Right hindlimb (tissue), 1 donor: Measurements from ENCODE around the gene ATP6V0E1.
"Not testable (repeated sequence)": the region's sequence is repeated elsewhere in the genome, so short reads cannot be mapped to it uniquely, and the experiment has no call there.

Experiments used
- DNase-seq: peaks from one replicate; pipeline ENCODE4 v3.0.0-alpha.2; 2018

Gene ATP6V0E1

GRCh38 chr5:173041881-173042762, 58.6 kb downstream of the ATP6V0E1 start:
- no peak for DNase-seq

DNA sequence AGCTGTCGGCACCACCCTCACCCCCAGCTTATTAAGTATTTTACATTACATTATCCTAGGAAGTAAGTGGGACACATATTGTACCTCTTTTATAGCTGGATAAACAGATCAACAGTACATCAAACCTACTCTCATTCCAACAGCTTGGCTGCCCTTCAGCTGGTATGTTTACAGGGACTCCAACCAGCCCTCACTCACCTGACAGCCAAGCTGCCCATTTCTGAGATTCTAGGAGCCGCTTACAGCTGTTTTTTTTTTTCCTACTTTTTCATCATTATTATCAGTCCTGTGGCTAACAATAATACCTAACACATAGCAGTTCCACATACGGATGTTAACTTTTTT, 59.2 kb downstream of the ATP6V0E1 start:
- no peak for DNase-seq

- no peak for DNase-seq
Observed at GRCh38 chr5:173045474-173045873, 61.9 kb downstream of the ATP6V0E1 start.

GRCh38 chr5:173047096-173047837, 63.7 kb downstream of the ATP6V0E1 start:
- not testable (repeated sequence) for DNase-seq

- DNase-seq: no peak
Observed at GRCh38 chr5:173047838-173048105, 64.2 kb downstream of the ATP6V0E1 start.

- DNase-seq: no peak
Observed at GRCh38 chr5:173050791-173051190, 67.2 kb downstream of the ATP6V0E1 start.

- DNase-seq: no peak
Observed at GRCh38 chr5:173051746-173052145, 68.2 kb downstream of the ATP6V0E1 start.

DNA sequence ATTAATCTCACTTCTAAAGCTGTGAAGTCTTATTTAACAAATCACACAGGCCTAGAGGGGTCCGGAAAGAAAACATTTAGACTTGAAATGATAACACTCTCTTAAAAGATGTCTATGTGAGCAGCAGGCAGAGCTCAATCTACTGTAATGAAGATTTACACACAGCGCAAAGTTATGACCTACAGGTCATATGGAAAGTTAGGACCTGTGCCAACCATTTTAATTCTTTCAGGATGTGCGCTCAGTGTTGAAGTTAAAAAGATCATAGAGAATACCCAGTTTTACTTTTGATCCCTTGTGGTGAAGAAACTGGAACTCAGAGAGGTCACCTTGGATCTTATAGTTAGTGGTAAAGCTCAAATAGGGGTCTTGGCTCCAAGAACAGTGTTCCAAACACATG, 69.5 kb downstream of the ATP6V0E1 start:
- no peak for DNase-seq

GRCh38 chr5:173055042-173055721, 71.6 kb downstream of the ATP6V0E1 start:
- DNase-seq: no peak

DNA sequence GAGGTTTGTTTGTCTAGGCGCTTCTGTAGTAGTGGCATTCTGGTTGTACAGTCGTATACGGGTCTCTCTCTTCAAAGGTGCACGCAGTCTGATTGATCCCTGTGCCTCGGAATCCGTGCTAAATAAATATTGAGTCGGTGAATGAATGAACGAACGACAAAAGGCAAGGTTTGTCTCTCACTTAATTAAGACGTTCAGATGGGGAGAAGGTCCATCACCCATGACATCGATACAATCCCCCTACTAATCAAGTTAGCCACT, 72.1 kb downstream of the ATP6V0E1 start:
- DNase-seq: no peak

DNA sequence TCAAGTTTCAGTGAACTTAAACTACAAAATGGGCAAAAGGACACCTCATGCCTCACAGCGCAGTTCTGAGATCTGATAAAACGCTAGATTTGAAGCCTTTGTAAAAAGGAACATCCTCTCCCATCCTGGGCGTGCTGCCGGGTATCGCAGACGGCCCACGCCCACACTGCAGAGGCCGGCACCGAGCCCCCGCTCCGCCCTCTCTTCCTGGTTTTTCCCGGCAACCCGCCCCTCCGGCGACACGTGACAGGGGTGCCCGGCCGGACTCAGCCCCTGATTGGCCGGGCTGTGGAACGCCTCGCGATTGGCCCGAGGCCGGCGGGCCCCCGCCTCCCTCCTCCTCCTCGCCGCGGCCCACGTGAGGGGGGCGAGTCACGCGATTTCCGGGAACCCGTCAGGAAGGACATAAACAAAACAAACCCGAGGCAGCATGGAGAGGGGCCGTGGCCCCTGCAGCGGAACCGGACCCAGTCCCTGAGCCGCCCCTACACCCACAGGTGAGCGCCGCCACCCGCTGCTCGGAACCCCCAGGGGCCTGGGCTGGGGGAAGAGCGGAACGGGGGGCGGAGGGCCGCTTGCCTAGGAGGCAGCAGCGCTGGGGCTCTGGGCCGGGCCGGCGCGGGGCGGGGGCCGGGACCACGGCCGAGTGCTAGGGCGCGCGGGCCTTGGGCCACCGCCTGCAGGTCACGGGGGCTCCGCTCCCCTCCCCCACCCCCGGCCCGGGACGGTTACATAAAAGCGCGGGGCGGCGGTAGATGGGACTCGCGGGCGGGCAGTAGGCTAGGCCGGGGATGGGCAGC, 72.6 kb downstream of the ATP6V0E1 start, which contains the start of gene CREBRF:
Gene CREBRF, plus strand, starts transcription at position 370 of the 800 bp plus-strand sequence. CDS start 24,424 bp downstream, outside the sequence.
- DNase-seq: peak; percentile 99

DNA sequence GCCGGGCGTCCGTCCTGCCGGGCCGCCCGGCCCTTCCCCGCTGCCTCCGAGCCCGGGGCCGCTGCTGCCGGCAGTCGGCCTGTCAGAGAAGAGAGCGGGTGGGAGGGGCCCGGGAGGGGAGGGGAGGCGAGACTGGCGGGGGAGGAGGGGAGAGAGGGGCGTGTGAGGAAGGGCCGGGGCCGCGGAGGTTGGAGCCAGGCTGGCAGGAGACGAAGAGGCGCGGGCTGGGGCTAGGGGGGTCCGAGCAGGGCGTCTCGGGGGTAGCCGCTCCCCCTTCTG, 73.2 kb downstream of the ATP6V0E1 start:
- DNase-seq: no peak

DNA sequence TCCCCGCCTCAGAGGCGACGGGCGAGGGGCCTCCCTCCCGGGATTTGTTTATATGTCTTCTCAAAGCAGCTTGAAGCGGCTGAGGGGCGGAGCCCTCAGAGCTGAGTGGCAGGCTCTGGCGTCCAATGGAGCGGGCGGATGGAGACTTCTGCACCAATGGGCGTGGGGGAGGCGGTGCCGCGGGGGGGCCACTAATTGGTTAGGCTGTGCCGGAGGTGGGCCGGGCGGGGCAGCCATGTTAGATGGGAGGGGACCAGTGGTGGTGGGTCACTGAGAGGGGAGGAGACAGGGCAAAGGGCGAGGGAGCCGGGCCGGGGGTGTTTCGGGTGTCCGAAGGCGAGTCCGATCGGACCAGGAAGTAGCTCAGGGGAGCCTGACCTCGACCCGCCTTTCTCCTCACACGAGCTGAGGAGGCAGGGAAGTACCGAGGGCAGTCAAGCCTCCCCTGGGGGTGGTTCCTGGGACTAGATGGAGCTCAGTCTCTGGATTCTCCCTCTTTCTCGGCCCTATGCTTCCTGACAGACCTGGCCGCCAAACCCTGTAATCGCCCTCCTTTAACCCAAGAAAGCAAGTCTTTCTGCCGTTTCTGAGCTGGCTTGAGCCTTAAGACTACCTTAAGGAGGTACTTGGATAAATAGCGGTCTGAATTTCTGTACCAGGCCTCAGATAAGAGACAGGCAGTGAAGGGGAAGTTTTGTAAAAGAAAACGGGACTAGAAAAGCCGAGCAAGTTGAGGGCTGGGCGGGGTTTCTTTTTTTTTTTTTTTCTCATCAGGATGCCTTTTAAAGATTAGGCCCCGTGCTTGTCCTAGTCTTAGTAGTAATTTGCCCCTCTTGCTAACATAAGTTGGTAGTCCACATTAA, 73.7 kb downstream of the ATP6V0E1 start:
- DNase-seq: peak; percentile 99

GRCh38 chr5:173062141-173062540, 78.6 kb downstream of the ATP6V0E1 start:
- DNase-seq: no peak

GRCh38 chr5:173065155-173065554, 81.6 kb downstream of the ATP6V0E1 start:
- no peak for DNase-seq

GRCh38 chr5:173069671-173070070, 86.1 kb downstream of the ATP6V0E1 start:
- DNase-seq: no peak

- no peak for DNase-seq
Observed at GRCh38 chr5:173075137-173075843, 91.7 kb downstream of the ATP6V0E1 start.

DNA sequence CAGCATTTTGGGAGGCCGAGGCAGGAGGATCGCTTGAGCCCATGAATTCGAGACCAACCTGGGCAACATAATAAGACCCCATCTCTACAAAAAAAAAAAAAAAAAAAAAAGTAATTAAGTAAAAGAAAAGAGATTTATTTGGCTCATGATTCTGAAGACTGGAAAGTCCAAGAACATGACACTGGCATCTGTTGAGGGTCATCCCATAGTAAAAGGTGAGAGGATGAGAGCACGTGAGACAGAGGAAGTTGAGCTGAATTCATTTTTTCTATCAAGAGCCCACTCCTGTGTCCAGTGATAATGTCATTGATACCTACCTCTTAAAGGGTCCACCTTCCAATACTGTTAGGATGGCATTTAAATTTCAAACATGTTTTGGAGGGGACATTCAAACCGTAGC, 92.4 kb downstream of the ATP6V0E1 start:
- no peak for DNase-seq

- DNase-seq: not testable (repeated sequence)
Observed at GRCh38 chr5:173076471-173076870, 92.9 kb downstream of the ATP6V0E1 start.

- no peak for DNase-seq
Observed at GRCh38 chr5:173078878-173079277, 95.3 kb downstream of the ATP6V0E1 start.
